Heart right ventricle (tissue), 16 donors: ENCODE measurements around the gene ACTL10. TPM values are rescaled to one million over a fixed set of nuclear protein-coding genes. Genes with fewer than 3 reads are reported as not detected.

Experiments
- ATAC-seq, 8 donors: fragments of 200-7000 bp; cut with Tn5 transposase; one replicate each; pipeline ENCODE4 v1.9.1; 2020; ENCODE audit warnings: mild to moderate bottlenecking in 8 of 8, moderate library complexity in 8 of 8, moderate number of reproducible peaks in 1 of 8
- DNase-seq, 2 donors: peaks; one replicate each; pipeline ENCODE4 v3.0.0-alpha.2; 2020
- H3K27ac ChIP-seq, 10 donors: fragments of 200-600 bp; sonication (generic) in 2 of 10; one replicate each; pipeline versions ENCODE4 v1.5.0 to v1.8.0; 2020 to 2022; ENCODE audit warnings: mild to moderate bottlenecking in 3 of 10
- H3K27me3 ChIP-seq, 7 donors: fragments of 200-600 bp; one replicate each; pipeline ENCODE4 v1.8.0; 2021 to 2022; ENCODE audit warnings: mild to moderate bottlenecking in 2 of 7
- H3K36me3 ChIP-seq, 9 donors: fragments of 200-600 bp; sonication (generic) in 1 of 9; one replicate each; pipeline versions ENCODE4 v1.5.0 to v1.8.0; 2020 to 2022; ENCODE audit warnings: mild to moderate bottlenecking in 2 of 9
- H3K4me1 ChIP-seq, 9 donors: fragments of 200-600 bp; sonication (generic) in 1 of 9; one replicate each; pipeline versions ENCODE4 v1.5.0 to v1.8.0; 2020 to 2022; ENCODE audit warnings: mild to moderate bottlenecking in 4 of 9
- H3K4me3 ChIP-seq, 10 donors: fragments of 200-600 bp; sonication (generic) in 2 of 10; one replicate each; pipeline versions ENCODE4 v1.5.0 to v1.8.0; 2020 to 2022; ENCODE audit warnings: mild to moderate bottlenecking in 7 of 10, moderate library complexity in 2 of 10
- H3K9me3 ChIP-seq, 11 donors: fragments of 200-600 bp in 10 of 11; sonication (generic) in 2 of 11; one replicate each; pipeline versions ENCODE4 v1.5.0 to v1.8.0; 2013 to 2022; ENCODE audit warnings: mild to moderate bottlenecking in 2 of 11, control low read depth in 1 of 11, moderate library complexity in 1 of 11
- WGBS, 2 donors: extraction: QIAGEN DNeasy Blood & Tissue Kit; methylation state at CpG; one replicate each; pipeline ENCODE4 v1.1.7; 2013; ENCODE audit warnings: inconsistent platforms in 1 of 2; 5-methylcytosine and 5-hydroxymethylcytosine counted together
- intact Hi-C, 10 donors: fragments of 100-400 bp; cut with DNase I; formaldehyde crosslinking; loops; one replicate each; pipeline versions ENCODE4 v1.11.1 to v1.14.2; 2022
- polyA plus RNA-seq, 2 donors: library from polyadenylated mRNA; stranded (reverse); fragments of 200-250 nt; gene quantifications; one replicate each; pipeline ENCODE4 v1.2.3, GENCODE V29; 2013
- total RNA-seq, 10 donors: library from RNA; stranded (reverse); fragmentation: NEBNext Ultra II Directional in 3 of 10; extraction: Animal tissue kit (Norgen Biotek cat#: 25700) in 3 of 10; gene quantifications; one replicate each; pipeline versions ENCODE4 v1.2.1 to v1.2.4, GENCODE V29; 2021 to 2023
- TF ChIP-seq, protein P1 (sequence below), 9 donors: fragments of 200-600 bp; sonication (generic) in 2 of 9; IDR thresholded peaks; one replicate each; pipeline versions ENCODE4 v1.5.0 to v1.8.0; 2021 to 2022; ENCODE audit warnings: antibody characterized with exemption in 9 of 9, mild to moderate bottlenecking in 5 of 9, moderate library complexity in 1 of 9
- donor health status: Arrhythmogenic right ventricular cardiomyopathy.
- donor health status: ischemic (EF 13 %, LVEDD 7.1; RV severe dilation, severe dysfunction).
- donor health status: healthy with polysubstance abuse.
- donor health status: DM: no; HTN: yes; CAD: no.
- donor health status: DM: no; HTN: no; CAD: no.
- donor health status: ischemic (EF 25% LVEDD 6.9; RV normal size, moderate dysfunction).
- donor health status: ischemic (EF 25% LVEDD 5.7; RV mildly dilated, moderate dysfunction).
- donor health status: healthy.
- donor health status: DM: yes; HTN: yes; CAD: no.
- donor health status: Ischemic cardiomyopathy.
- donor health status: ischemic (EF 35%, LVEDD 5.7; RV mildly dilated, moderate dysfunction).
- donor health status: nonischemic (EF 11% LVEDD 7.7; RV severe dilation, severe dysfunction).
- donor health status: DM: yes; HTN: yes; CAD: no.
- donor health status: PGD.
- donor health status: ischemic (EF 29% LVEDD 5.4; RV normal size, mild dysfunction).
- donor health status: nonischemic (EF 23%, LVEDD 6.1; RV moderate dilation, normal function).

The ACTL10 gene
- total and polyA plus RNA-seq, 12 donors = 0.11 to 1.2 (median 0.30) TPM; not detected in 4

DNA sequence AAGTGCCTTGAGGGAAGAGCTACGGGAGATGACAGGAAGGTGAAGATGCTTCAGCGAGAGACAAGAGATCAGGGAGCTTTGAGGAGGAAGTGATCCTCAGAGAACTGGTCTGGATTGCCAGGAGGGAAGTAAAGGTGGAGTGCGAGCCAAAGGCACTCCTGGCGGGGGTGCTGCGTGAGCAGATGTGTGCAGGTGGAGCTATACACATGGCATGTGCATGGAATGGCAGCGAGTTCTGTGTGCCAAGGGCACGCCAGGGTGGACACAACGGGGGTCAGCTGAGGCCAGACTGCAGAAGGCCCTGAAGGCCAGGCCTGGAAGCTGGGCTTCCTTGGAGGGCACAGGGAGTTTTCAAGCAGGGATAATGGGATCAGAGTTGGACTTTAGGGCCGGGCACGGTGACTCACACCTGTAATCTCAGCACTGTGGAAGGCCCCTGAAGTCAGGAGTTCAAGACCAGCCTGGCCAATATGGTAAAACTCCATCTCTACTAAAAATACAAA, 47.2 kb downstream of the ACTL10 start:
- intact Hi-C loops = no loop called here
- Histone ChIP-seq H3K27ac (no peak overlapping the region), H3K9me3 (no peaks in the 10 kb centered on the region), H3K36me3 (peaks cover 0 to 52% (median 24%) of the 10 kb centered on the region in 9 donors), H3K4me3 (no peak overlapping the region), H3K4me1 (peaks cover 0 to 5% (median 3%) of the 10 kb centered on the region in 9 donors), H3K27me3 (no peaks in the 10 kb centered on the region)
- no peak for ATAC-seq
- TF ChIP-seq, protein P1, sequence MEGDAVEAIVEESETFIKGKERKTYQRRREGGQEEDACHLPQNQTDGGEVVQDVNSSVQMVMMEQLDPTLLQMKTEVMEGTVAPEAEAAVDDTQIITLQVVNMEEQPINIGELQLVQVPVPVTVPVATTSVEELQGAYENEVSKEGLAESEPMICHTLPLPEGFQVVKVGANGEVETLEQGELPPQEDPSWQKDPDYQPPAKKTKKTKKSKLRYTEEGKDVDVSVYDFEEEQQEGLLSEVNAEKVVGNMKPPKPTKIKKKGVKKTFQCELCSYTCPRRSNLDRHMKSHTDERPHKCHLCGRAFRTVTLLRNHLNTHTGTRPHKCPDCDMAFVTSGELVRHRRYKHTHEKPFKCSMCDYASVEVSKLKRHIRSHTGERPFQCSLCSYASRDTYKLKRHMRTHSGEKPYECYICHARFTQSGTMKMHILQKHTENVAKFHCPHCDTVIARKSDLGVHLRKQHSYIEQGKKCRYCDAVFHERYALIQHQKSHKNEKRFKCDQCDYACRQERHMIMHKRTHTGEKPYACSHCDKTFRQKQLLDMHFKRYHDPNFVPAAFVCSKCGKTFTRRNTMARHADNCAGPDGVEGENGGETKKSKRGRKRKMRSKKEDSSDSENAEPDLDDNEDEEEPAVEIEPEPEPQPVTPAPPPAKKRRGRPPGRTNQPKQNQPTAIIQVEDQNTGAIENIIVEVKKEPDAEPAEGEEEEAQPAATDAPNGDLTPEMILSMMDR (IDR thresholded peaks at IDR 0.05) = no peak
- 91% methylated on average over 10 of the region's 10 CpGs for WGBS, 2 donors
- DNase-seq = no peak

DNA sequence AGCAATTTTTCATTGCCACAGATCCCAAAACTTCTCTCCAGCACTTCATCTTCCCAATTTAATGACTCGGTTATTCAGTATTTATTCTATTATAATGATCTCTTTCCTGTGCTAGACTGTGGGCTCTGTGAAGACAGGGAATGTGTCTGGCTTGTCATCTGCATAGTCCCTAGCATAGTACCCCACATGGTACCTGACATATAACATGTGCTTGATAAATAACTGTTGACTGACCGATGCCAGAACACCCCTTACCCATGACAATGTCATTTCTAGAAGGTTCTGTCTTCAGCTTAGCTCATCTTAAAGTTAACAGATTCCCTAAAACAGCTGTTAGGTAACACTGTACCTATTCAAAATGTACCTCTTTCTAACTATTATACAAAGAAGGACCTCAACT, 49.8 kb downstream of the ACTL10 start:
- Histone ChIP-seq H3K9me3 (no peaks in the 10 kb centered on the region), H3K4me1 (peaks cover 0 to 19% (median 13%) of the 10 kb centered on the region in 9 donors), H3K4me3 (no peak overlapping the region), H3K36me3 (peaks cover 0 to 37% (median 19%) of the 10 kb centered on the region in 9 donors), H3K27me3 (no peaks in the 10 kb centered on the region), H3K27ac (no peak overlapping the region)
- no peak for ATAC-seq
- TF ChIP-seq, protein P1 (IDR thresholded peaks at IDR 0.05) = no peak
- intact Hi-C loops = no loop called here
- 85 to 95% methylated on average over 2 of the region's 2 CpGs for WGBS, 2 donors
- no peak for DNase-seq

Other genes starting within 250 kb of the ACTL10 start
- gene SNTA1, start 223.2 kb upstream of the ACTL10 start, total RNA-seq = 100 to 1,000 TPM; 137 to 219 (median 150) TPM
- 100 to 1,000 TPM in 1 of 2 donors, 10 to 100 TPM in 1; 83.7 to 207 TPM for gene SNTA1, start 223.2 kb upstream of the ACTL10 start, polyA plus RNA-seq
- 10 to 100 TPM in 8 of 10 donors, 1 to 10 TPM in 2; 8.5 to 13.3 (median 11.5) TPM for gene CBFA2T2, start 176.8 kb upstream of the ACTL10 start, total RNA-seq
- gene CBFA2T2, start 176.8 kb upstream of the ACTL10 start, polyA plus RNA-seq = 1 to 10 TPM; 3.5 to 8.0 TPM
- gene C20orf144, start 4.6 kb upstream of the ACTL10 start, total RNA-seq = not detected
- under 1 TPM in 1 of 2 donors, not detected in 1; 0.03 TPM for gene C20orf144, start 4.6 kb upstream of the ACTL10 start, polyA plus RNA-seq
- gene NECAB3, start 7.5 kb downstream of the ACTL10 start, total RNA-seq = 10 to 100 TPM; 53.7 to 92.8 (median 77.2) TPM
- gene NECAB3, start 7.5 kb downstream of the ACTL10 start, polyA plus RNA-seq = 10 to 100 TPM; 36.6 to 90.6 TPM
- 1 to 10 TPM in 8 of 10 donors, under 1 TPM in 2; 0.44 to 3.4 (median 1.5) TPM for gene E2F1, start 19.4 kb downstream of the ACTL10 start, total RNA-seq
- gene E2F1, start 19.4 kb downstream of the ACTL10 start, polyA plus RNA-seq = under 1 TPM; 0.73 to 0.91 TPM
- 10 to 100 TPM in 9 of 10 donors, 1 to 10 TPM in 1; 9.6 to 14.8 (median 12.3) TPM for gene PXMP4, start 53.4 kb downstream of the ACTL10 start, total RNA-seq
- 1 to 10 TPM; 4.6 to 4.9 TPM for gene PXMP4, start 53.4 kb downstream of the ACTL10 start, polyA plus RNA-seq
- 1 to 10 TPM in 8 of 10 donors, under 1 TPM in 2; 0.85 to 2.6 (median 1.5) TPM for gene ZNF341, start 65.1 kb downstream of the ACTL10 start, total RNA-seq
- 1 to 10 TPM; 1.8 to 3.7 TPM for gene ZNF341, start 65.1 kb downstream of the ACTL10 start, polyA plus RNA-seq
- gene CHMP4B, start 144.4 kb downstream of the ACTL10 start, total RNA-seq = 100 to 1,000 TPM in 6 of 10 donors, 10 to 100 TPM in 4; 88.3 to 137 (median 103) TPM
- 100 to 1,000 TPM in 1 of 2 donors, 10 to 100 TPM in 1; 87.5 to 246 TPM for gene CHMP4B, start 144.4 kb downstream of the ACTL10 start, polyA plus RNA-seq